GM12891 (cell line): Measurements from ENCODE around the gene RBSN.
A peak's percentile ranks its signal among the peaks of the same experiment; 100 is the strongest.

Experiments used
- DNase-seq: peaks from one replicate; pipeline ENCODE4 v3.0.0; 2011; ENCODE audit warnings: low spot score; ENCODE audit not compliant: insufficient read length
- FAIRE-seq: peaks from 2 replicates; lab custom pipeline; 2011; peaks lifted over from hg19 to GRCh38; lab: Jason Lieb, UNC
- PAX5 ChIP-seq: IDR thresholded peaks from 2 replicates; pipeline ENCODE4 v1.6.1; 2011; ENCODE audit warnings: low read length, moderate library complexity, mild to moderate bottlenecking; ENCODE audit not compliant: insufficient read depth, severe bottlenecking
- POLR2A ChIP-seq: IDR thresholded peaks from 2 replicates; pipeline ENCODE4 v1.6.1; 2011; ENCODE audit warnings: low read depth, low read length, control low read depth
- POLR2AphosphoS5 ChIP-seq: IDR thresholded peaks from 2 replicates; pipeline ENCODE4 v1.6.1; 2011; ENCODE audit warnings: low read depth, low read length, control low read depth
- POU2F2 ChIP-seq: IDR thresholded peaks from 2 replicates; pipeline ENCODE4 v1.6.1; 2011; ENCODE audit warnings: low read depth, mild to moderate bottlenecking, control low read depth, low read length, moderate library complexity
- SPI1 ChIP-seq: IDR thresholded peaks from 2 replicates; pipeline ENCODE4 v1.6.1; 2011; ENCODE audit warnings: low read depth, low read length, control low read depth
- TAF1 ChIP-seq: IDR thresholded peaks from 2 replicates; pipeline ENCODE4 v1.6.1; 2011; ENCODE audit warnings: low read depth, low read length, control low read depth

Gene RBSN

GRCh38 chr3:15114466-15115358 is 15.8 kb upstream of the RBSN start:
- TF ChIP-seq POLR2AphosphoS5 = no peak
- no peak for FAIRE-seq
- DNase-seq = no peak

GRCh38 chr3:15113884-15114283 is 14.9 kb upstream of the RBSN start:
- FAIRE-seq (no peak), DNase-seq (no peak)
- TF ChIP-seq PAX5 (no peak), POLR2AphosphoS5 (no peak), SPI1 (no peak), TAF1 (no peak), POLR2A (no peak), POU2F2 (no peak)

GRCh38 chr3:15113471-15113870 is 14.5 kb upstream of the RBSN start:
- no peak for TF ChIP-seq TAF1
- TF ChIP-seq POLR2A = no peak
- no peak for TF ChIP-seq POU2F2
- no peak for TF ChIP-seq PAX5
- no peak for TF ChIP-seq POLR2AphosphoS5
- no peak for TF ChIP-seq SPI1
- no peak for FAIRE-seq
- DNase-seq = no peak

- TF ChIP-seq TAF1 (no peak), SPI1 (no peak), POLR2A (no peak), PAX5 (no peak), POLR2AphosphoS5 (no peak), POU2F2 (no peak)
- no peak for FAIRE-seq
- DNase-seq = no peak
Observed at GRCh38 chr3:15112011-15112410, 13.1 kb upstream of the RBSN start.

GRCh38 chr3:15110206-15110605 is 11.3 kb upstream of the RBSN start:
- TF ChIP-seq SPI1 = no peak
- no peak for TF ChIP-seq POU2F2
- no peak for TF ChIP-seq POLR2AphosphoS5
- no peak for TF ChIP-seq PAX5
- TF ChIP-seq POLR2A = no peak
- no peak for FAIRE-seq
- no peak for DNase-seq

- TF ChIP-seq POU2F2 = no peak
- no peak for TF ChIP-seq PAX5
- DNase-seq = no peak
- FAIRE-seq = no peak
Observed at GRCh38 chr3:15108869-15109268, 9.9 kb upstream of the RBSN start.

- no peak for TF ChIP-seq SPI1
- 0 out of 2 replicates have a peak, but pooled peaks have one; percentile 7 for TF ChIP-seq POU2F2
- DNase-seq (peak; percentile 81), FAIRE-seq (peak; percentile 63)
Observed at GRCh38 chr3:15108082-15108545, 9.2 kb upstream of the RBSN start.

- DNase-seq (no peak), FAIRE-seq (no peak)
- TF ChIP-seq POLR2A (no peak), TAF1 (no peak), SPI1 (no peak), PAX5 (no peak), POU2F2 (no peak), POLR2AphosphoS5 (no peak)
Observed at GRCh38 chr3:15107075-15107947, 8.4 kb upstream of the RBSN start.

- TF ChIP-seq PAX5 = no peak
- no peak for TF ChIP-seq SPI1
- TF ChIP-seq POLR2A = no peak
- no peak for TF ChIP-seq TAF1
- TF ChIP-seq POU2F2 = no peak
- no peak for TF ChIP-seq POLR2AphosphoS5
- DNase-seq = no peak
- no peak for FAIRE-seq
Observed at GRCh38 chr3:15102836-15103235, 3.9 kb upstream of the RBSN start.
